ENCODE results near the gene ST3GAL2.

DNA sequence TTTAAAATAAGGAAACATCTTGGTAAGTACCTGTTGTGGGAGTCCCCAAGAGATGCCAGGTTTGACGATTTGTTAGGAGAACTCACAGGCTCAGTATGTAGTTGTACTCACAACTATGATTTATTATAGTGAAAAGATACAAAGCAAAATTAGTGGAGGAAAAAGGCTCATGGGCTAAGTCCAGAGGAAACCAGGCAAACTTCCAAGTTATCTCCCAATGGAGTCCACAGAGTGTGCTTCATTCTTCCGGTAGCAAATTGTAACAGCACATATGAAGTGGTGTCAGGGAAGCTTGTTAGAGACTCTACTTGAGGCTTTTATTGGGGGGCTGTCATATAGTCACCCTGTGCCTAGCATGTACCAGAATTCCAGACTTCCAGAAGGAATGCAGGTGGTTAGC lies 89.9 kb downstream of the ST3GAL2 start:
- TF ChIP-seq POLR2A (IDR thresholded peaks at IDR 0.05) (no peak), POLR2AphosphoS5 (IDR thresholded peaks at IDR 0.05; ENCODE audit: insufficient read depth in 1 of 2, low read depth in 1 of 2) (no peak)
